ENCODE measurements around the gene HOXA3. TPM values are rescaled to one million over a fixed set of nuclear protein-coding genes. Genes with fewer than 3 reads are reported as not detected.

Gene HOXA3
- total and polyA plus RNA-seq, 10 of the 15 experiments (the other 5 are each of a cell fraction or from before 2014, with no cell fraction given) = 0.05 TPM; not detected in 9

DNA sequence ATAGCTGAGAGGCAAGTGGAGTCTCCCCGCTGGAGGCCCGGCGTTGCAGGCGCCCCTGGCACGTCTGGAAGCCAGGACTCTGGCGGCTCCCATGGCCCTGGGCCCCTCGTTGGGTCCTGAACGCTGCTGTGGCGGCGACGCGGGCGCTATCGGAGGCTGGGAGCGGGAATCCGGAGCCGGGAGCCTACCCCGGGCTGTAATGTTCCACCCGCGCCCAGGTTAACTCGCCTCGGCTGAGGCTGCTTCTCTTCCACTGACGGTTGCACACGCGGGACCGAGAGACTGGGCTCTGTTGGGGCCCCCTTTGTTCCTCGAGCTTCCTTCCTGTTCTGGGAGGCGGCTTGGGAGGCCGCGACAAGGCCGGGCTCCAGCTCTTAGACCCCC is 7.6 kb downstream of the HOXA3 start (continued):
- TF ChIP-seq ZBTB40 (IDR thresholded peaks at IDR 0.05; ENCODE audit: borderline replicate concordance) = no peak
- TF ChIP-seq POLR2AphosphoS5 (IDR thresholded peaks at IDR 0.05; ENCODE audit: low read length) = no peak
- no peak for TF ChIP-seq E2F8 (IDR thresholded peaks at IDR 0.05; ENCODE audit: low read depth, partially characterized antibody)
- no peak for TF ChIP-seq PML (IDR thresholded peaks at IDR 0.05; ENCODE audit: low read length)
- TF ChIP-seq MAX (IDR thresholded peaks at IDR 0.05; ENCODE audit: low read depth, low read length) = no peak
- TF ChIP-seq TCF7 (IDR thresholded peaks at IDR 0.05; ENCODE audit: borderline replicate concordance) = no peak
- no peak for TF ChIP-seq FOXK2 (IDR thresholded peaks at IDR 0.05)
- TF ChIP-seq, protein P1, sequence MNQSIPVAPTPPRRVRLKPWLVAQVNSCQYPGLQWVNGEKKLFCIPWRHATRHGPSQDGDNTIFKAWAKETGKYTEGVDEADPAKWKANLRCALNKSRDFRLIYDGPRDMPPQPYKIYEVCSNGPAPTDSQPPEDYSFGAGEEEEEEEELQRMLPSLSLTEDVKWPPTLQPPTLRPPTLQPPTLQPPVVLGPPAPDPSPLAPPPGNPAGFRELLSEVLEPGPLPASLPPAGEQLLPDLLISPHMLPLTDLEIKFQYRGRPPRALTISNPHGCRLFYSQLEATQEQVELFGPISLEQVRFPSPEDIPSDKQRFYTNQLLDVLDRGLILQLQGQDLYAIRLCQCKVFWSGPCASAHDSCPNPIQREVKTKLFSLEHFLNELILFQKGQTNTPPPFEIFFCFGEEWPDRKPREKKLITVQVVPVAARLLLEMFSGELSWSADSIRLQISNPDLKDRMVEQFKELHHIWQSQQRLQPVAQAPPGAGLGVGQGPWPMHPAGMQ (IDR thresholded peaks at IDR 0.05; ENCODE audit: borderline replicate concordance) = no peak
- TF ChIP-seq, protein P2, sequence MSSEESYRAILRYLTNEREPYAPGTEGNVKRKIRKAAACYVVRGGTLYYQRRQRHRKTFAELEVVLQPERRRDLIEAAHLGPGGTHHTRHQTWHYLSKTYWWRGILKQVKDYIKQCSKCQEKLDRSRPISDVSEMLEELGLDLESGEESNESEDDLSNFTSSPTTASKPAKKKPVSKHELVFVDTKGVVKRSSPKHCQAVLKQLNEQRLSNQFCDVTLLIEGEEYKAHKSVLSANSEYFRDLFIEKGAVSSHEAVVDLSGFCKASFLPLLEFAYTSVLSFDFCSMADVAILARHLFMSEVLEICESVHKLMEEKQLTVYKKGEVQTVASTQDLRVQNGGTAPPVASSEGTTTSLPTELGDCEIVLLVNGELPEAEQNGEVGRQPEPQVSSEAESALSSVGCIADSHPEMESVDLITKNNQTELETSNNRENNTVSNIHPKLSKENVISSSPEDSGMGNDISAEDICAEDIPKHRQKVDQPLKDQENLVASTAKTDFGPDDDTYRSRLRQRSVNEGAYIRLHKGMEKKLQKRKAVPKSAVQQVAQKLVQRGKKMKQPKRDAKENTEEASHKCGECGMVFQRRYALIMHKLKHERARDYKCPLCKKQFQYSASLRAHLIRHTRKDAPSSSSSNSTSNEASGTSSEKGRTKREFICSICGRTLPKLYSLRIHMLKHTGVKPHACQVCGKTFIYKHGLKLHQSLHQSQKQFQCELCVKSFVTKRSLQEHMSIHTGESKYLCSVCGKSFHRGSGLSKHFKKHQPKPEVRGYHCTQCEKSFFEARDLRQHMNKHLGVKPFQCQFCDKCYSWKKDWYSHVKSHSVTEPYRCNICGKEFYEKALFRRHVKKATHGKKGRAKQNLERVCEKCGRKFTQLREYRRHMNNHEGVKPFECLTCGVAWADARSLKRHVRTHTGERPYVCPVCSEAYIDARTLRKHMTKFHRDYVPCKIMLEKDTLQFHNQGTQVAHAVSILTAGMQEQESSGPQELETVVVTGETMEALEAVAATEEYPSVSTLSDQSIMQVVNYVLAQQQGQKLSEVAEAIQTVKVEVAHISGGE (CRISPR knock-in tag; IDR thresholded peaks at IDR 0.05) = no peak

Measured in GM12878 (cell line).